H9 (cell line): ENCODE results near the gene LILRB3. TPM values are rescaled to one million over a fixed set of nuclear protein-coding genes. Genes with fewer than 3 reads are reported as not detected.

Experiments
- DNase-seq: peaks from one replicate; pipeline ENCODE4 v3.0.0-alpha.2; 2017
- H2AFZ ChIP-seq: one replicate; pipeline ENCODE4 v1.6.1; 2013; ENCODE audit warnings: mild to moderate bottlenecking, low read length, control low read depth, moderate library complexity
- H2AK5ac ChIP-seq: 2 replicates; pipeline ENCODE4 v1.6.1; 2013; ENCODE audit warnings: low read length, control low read depth, mixed read lengths; ENCODE audit not compliant: insufficient read length
- H2BK120ac ChIP-seq: one replicate; pipeline ENCODE4 v1.6.1; 2013; ENCODE audit warnings: low read depth, mild to moderate bottlenecking, low read length, control low read depth, inconsistent platforms; ENCODE audit not compliant: poor library complexity, severe bottlenecking
- H2BK12ac ChIP-seq: 2 replicates; pipeline ENCODE4 v1.6.1; 2013; ENCODE audit warnings: low read length, control low read depth, mixed read lengths, low read depth; ENCODE audit not compliant: insufficient read length
- H2BK15ac ChIP-seq: 2 replicates; pipeline ENCODE4 v1.6.1; 2013; ENCODE audit warnings: low read depth, low read length, control low read depth
- H2BK20ac ChIP-seq: one replicate; pipeline ENCODE4 v1.6.1; 2013; ENCODE audit warnings: low read depth, mild to moderate bottlenecking, low read length, control low read depth, inconsistent platforms; ENCODE audit not compliant: poor library complexity, severe bottlenecking
- H2BK5ac ChIP-seq: 2 replicates; pipeline ENCODE4 v1.6.1; 2013; ENCODE audit warnings: low read length, control low read depth, mixed read lengths; ENCODE audit not compliant: insufficient read length
- H3K14ac ChIP-seq: 2 replicates; pipeline ENCODE4 v1.6.1; 2013; ENCODE audit warnings: low read length, control low read depth; ENCODE audit not compliant: insufficient read depth
- H3K18ac ChIP-seq: 2 replicates; pipeline ENCODE4 v1.6.1; 2013; ENCODE audit warnings: low read depth, mild to moderate bottlenecking, mixed read lengths, low read length, control low read depth; ENCODE audit not compliant: insufficient read length
- H3K23ac ChIP-seq: 2 replicates; pipeline ENCODE4 v1.6.1; 2013; ENCODE audit warnings: low read length, control low read depth, mixed read lengths, low read depth; ENCODE audit not compliant: insufficient read length
- H3K23me2 ChIP-seq: 2 replicates; pipeline ENCODE4 v1.6.1; 2013; ENCODE audit warnings: low read depth, mild to moderate bottlenecking, mixed read lengths, low read length, control low read depth; ENCODE audit not compliant: insufficient read length, poor library complexity, severe bottlenecking
- H3K27ac ChIP-seq: 2 replicates; pipeline ENCODE4 v1.5.1; 2013; ENCODE audit warnings: low read length, control low read depth, mixed read lengths, low read depth; ENCODE audit not compliant: insufficient read length
- H3K27me3 ChIP-seq: 2 replicates; pipeline ENCODE4 v1.6.1; 2013; ENCODE audit warnings: low read length, control low read depth, inconsistent platforms; ENCODE audit not compliant: insufficient read depth
- H3K4ac ChIP-seq: 2 replicates; pipeline ENCODE4 v1.6.1; 2013; ENCODE audit warnings: low read depth, mild to moderate bottlenecking, control low read depth, inconsistent platforms, low read length, moderate library complexity
- H3K4me1 ChIP-seq: 2 replicates; pipeline ENCODE4 v1.6.1; 2013; ENCODE audit warnings: low read length, control low read depth, inconsistent platforms; ENCODE audit not compliant: insufficient read depth
- H3K4me2 ChIP-seq: 2 replicates; pipeline ENCODE4 v1.6.1; 2013; ENCODE audit warnings: low read length, control low read depth, mixed read lengths; ENCODE audit not compliant: insufficient read length, insufficient read depth
- H3K56ac ChIP-seq: 2 replicates; pipeline ENCODE4 v1.6.1; 2013; ENCODE audit warnings: low read depth, mild to moderate bottlenecking, mixed read lengths, low read length, control low read depth; ENCODE audit not compliant: insufficient read length
- H3K79me1 ChIP-seq: 2 replicates; pipeline ENCODE4 v1.6.1; 2013; ENCODE audit warnings: low read depth, mild to moderate bottlenecking, moderate library complexity, low read length, control low read depth, inconsistent platforms; ENCODE audit not compliant: insufficient read depth, poor library complexity, severe bottlenecking
- H3K79me2 ChIP-seq: 2 replicates; pipeline ENCODE4 v1.6.1; 2013; ENCODE audit warnings: low read length, control low read depth, inconsistent platforms; ENCODE audit not compliant: insufficient read depth
- H3K9ac ChIP-seq: 2 replicates; pipeline ENCODE4 v1.6.1; 2013; ENCODE audit warnings: low read length, control low read depth, mixed read lengths; ENCODE audit not compliant: insufficient read length; ENCODE audit errors: extremely low read depth
- H3K9me3 ChIP-seq: one replicate; pipeline ENCODE4 v1.6.1; 2013; ENCODE audit warnings: low read depth, low read length, inconsistent platforms; ENCODE audit not compliant: control insufficient read depth
- H3T11ph ChIP-seq: one replicate; pipeline ENCODE4 v1.6.1; 2013; ENCODE audit warnings: mild to moderate bottlenecking, low read length, control low read depth, inconsistent platforms
- H4K20me1 ChIP-seq: one replicate; pipeline ENCODE4 v1.6.1; 2013; ENCODE audit not compliant: control insufficient read depth, insufficient read length, insufficient read depth
- H4K5ac ChIP-seq: 2 replicates; pipeline ENCODE4 v1.6.1; 2013; ENCODE audit warnings: low read depth, mild to moderate bottlenecking, mixed read lengths, low read length, control low read depth; ENCODE audit not compliant: insufficient read length
- H4K8ac ChIP-seq: replicated peaks from 2 replicates; pipeline ENCODE4 v1.6.1; 2013; ENCODE audit warnings: low read length, control low read depth, mixed read lengths, low read depth; ENCODE audit not compliant: insufficient read length
- H4K91ac ChIP-seq: 2 replicates; pipeline ENCODE4 v1.6.1; 2013; ENCODE audit warnings: low read depth, mild to moderate bottlenecking, moderate library complexity, mixed read lengths, low read length, control low read depth; ENCODE audit not compliant: insufficient read length
- H3K27ac Mint-ChIP-seq, 3 experiments: 2 replicates in 2 of 3; 3 replicates in 1 of 3; pipeline ENCODE4 v1.8.0; 2020 to 2021; ENCODE audit warnings: mixed read lengths in 3 of 3, mild to moderate bottlenecking in 1 of 3, moderate library complexity in 1 of 3
- H3K27me3 Mint-ChIP-seq: 2 replicates; pipeline ENCODE4 v1.8.0; 2021; ENCODE audit warnings: low read depth, mild to moderate bottlenecking, moderate library complexity, mixed read lengths
- H3K36me3 Mint-ChIP-seq, 3 experiments: 2 replicates in 2 of 3; 3 replicates in 1 of 3; pipeline ENCODE4 v1.8.0; 2020 to 2021; ENCODE audit warnings: low read depth in 3 of 3, mixed read lengths in 3 of 3; ENCODE audit not compliant: insufficient read depth in 1 of 3
- H3K4me1 Mint-ChIP-seq, 2 experiments: 2 replicates each; pipeline ENCODE4 v1.8.0; 2020; ENCODE audit warnings: mixed read lengths in 2 of 2
- H3K4me3 Mint-ChIP-seq, 2 experiments: 2 replicates in 1 of 2; 3 replicates in 1 of 2; pipeline ENCODE4 v1.8.0; 2020 to 2021; ENCODE audit warnings: mild to moderate bottlenecking in 2 of 2, mixed read lengths in 2 of 2, moderate library complexity in 1 of 2
- H3K9me3 Mint-ChIP-seq, 2 experiments: 2 replicates in 1 of 2; 3 replicates in 1 of 2; pipeline ENCODE4 v1.8.0; 2020; ENCODE audit warnings: mild to moderate bottlenecking in 2 of 2, mixed read lengths in 2 of 2, moderate library complexity in 1 of 2
- CTCF ChIP-seq: fragments of 200-600 bp; sonication (generic); conservative IDR thresholded peaks from 3 replicates; pipeline ENCODE4 v1.8.0; 2021; ENCODE audit warnings: antibody characterized with exemption, mild to moderate bottlenecking
- WGBS: extraction: QIAGEN DNeasy Blood & Tissue Kit; methylation state at CpG from one replicate; pipeline ENCODE4 v1.1.7; 2013; ENCODE audit warnings: missing lambda C conversion rate, low lambda C conversion rate, mixed read lengths; ENCODE audit not compliant: insufficient read length; ENCODE audit errors: extremely low coverage; 5-methylcytosine and 5-hydroxymethylcytosine counted together
- total RNA-seq: library from RNA; stranded (reverse); gene quantifications from 2 replicates; pipeline ENCODE4 v1.2.1, GENCODE V29; 2021

Gene LILRB3
- total RNA-seq, 1 experiment from 2014 or later = not detected

DNA sequence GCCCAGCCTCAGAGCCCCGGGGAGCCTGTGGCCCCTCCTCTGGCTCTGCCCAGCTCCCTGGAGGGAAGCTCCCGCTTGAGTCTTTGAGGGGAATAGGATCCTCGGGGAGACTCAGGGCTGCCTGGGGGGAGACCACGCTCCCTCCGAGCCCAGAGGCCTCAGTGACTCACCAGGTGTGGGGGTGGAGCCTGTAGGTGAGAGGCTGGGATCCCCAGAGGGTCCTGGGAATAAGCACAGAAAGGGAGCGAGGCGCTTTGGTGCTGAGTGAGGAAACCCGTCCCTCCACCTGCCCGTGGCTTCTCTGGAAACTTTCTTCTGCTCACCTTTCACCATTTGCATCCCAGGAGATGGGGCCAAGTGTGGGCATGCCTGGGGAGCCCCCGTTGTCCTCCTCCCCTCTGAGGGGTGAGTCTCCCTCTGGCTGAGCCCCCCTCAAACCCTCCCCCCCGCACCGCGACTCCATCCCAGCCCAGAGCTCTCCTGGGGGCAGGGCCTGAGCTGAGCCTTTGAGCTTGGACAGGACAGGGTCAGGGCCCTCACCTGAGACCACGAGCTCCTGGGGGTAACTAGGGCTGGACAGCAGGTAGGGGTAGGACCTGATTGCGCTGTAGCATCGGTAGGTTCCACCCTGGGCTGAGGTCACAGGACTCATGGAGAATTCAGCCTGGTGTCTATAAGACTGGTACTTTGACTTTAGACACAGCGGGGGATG is 31.5 kb upstream of the LILRB3 start:
- Histone ChIP-seq H2BK120ac (no peak overlapping the region), H2BK20ac (no peak overlapping the region), H3K27me3 (no peaks in the 10 kb centered on the region), H3K18ac (no peak overlapping the region), H4K91ac (no peak overlapping the region), H3K79me2 (no peaks in the 10 kb centered on the region), H3K14ac (no peak overlapping the region), H2BK15ac (no peak overlapping the region), H3K9me3 (no peaks in the 10 kb centered on the region), H2AFZ (no peak overlapping the region), H4K20me1 (no peaks in the 10 kb centered on the region), H4K8ac (no peak overlapping the region), H3K23ac (no peak overlapping the region), H3K56ac (no peak overlapping the region), H3K23me2 (no peaks in the 10 kb centered on the region), H3K27ac (no peak overlapping the region), H3K79me1 (no peaks in the 10 kb centered on the region), H2BK12ac (no peak overlapping the region), H3K4me2 (no peak overlapping the region), H3T11ph (no peak overlapping the region), H3K9ac (no peak overlapping the region), H4K5ac (no peak overlapping the region), H3K4me1 (no peaks in the 10 kb centered on the region), H2BK5ac (no peak overlapping the region), H3K4ac (no peak overlapping the region), H2AK5ac (no peak overlapping the region)
- DNase-seq = peak; percentile 30
- Mint-ChIP-seq H3K4me1 (peaks cover 3 to 6% of the 10 kb centered on the region in 2 experiments; a peak in 3 of 4 replicates), H3K27me3 (peaks cover 37% of the 10 kb centered on the region), H3K9me3 (peaks cover 0 to 25% of the 10 kb centered on the region in 2 experiments; a peak in 2 of 5 replicates), H3K27ac (no peak overlapping the region), H3K36me3 (no peaks in the 10 kb centered on the region), H3K4me3 (no peak overlapping the region)
- no peak for TF ChIP-seq CTCF
- WGBS = no CpG with 5 or more reads among the region's 17 CpGs
